CD4-positive, alpha-beta memory T cell (primary cell): ENCODE measurements around the gene GMDS. TPM values are rescaled to one million over a fixed set of nuclear protein-coding genes. Genes with fewer than 3 reads are reported as not detected.

Source experiments
- CTCF ChIA-PET: fragments of 350-600 bp; sonication (Branson Sonifier 250); formaldehyde crosslinking; loops from one replicate; lab custom pipeline; 2021; ENCODE audit warnings: inconsistent platforms; ENCODE audit not compliant: partially characterized antibody; lab: Charles Lee
- POLR2A ChIA-PET: fragments of 350-600 bp; sonication (Branson Sonifier 250); formaldehyde crosslinking; loops from one replicate; lab custom pipeline; 2021; ENCODE audit not compliant: partially characterized antibody; lab: Charles Lee
- DNase-seq, 5 donors: peaks; one replicate each; pipeline versions ENCODE4 v3.0.0 to v3.0.0-alpha.2; 2020 to 2022; ENCODE audit warnings: mixed read lengths in 1 of 5
- H3K27ac ChIP-seq: one replicate; pipeline ENCODE4 v1.7.0; 2013; ENCODE audit warnings: low read depth, low read length
- H3K27me3 ChIP-seq: 2 replicates; pipeline ENCODE4 v1.7.0; 2013; ENCODE audit warnings: mild to moderate bottlenecking, low read length, moderate library complexity; ENCODE audit not compliant: insufficient read depth
- H3K36me3 ChIP-seq: 2 replicates; pipeline ENCODE4 v1.7.0; 2013; ENCODE audit warnings: mild to moderate bottlenecking, low read length, moderate library complexity; ENCODE audit not compliant: insufficient read depth
- H3K4me1 ChIP-seq: 2 replicates; pipeline ENCODE4 v1.7.0; 2013; ENCODE audit warnings: mild to moderate bottlenecking, low read length, moderate library complexity; ENCODE audit not compliant: insufficient read depth
- H3K4me3 ChIP-seq, 2 donors: one replicate each; pipeline ENCODE4 v1.7.0; 2013; ENCODE audit warnings: low read length in 2 of 2, mild to moderate bottlenecking in 1 of 2
- H3K9me3 ChIP-seq, 2 donors: one replicate each; pipeline ENCODE4 v1.7.0; 2013; ENCODE audit warnings: low read length in 2 of 2, control low read depth in 1 of 2; ENCODE audit not compliant: control insufficient read depth in 1 of 2
- H3K27ac Mint-ChIP-seq, 7 donors: one replicate each; pipeline ENCODE4 v1.8.0; 2020 to 2021; ENCODE audit warnings: mixed read lengths in 7 of 7, mild to moderate bottlenecking in 6 of 7, inconsistent platforms in 3 of 7, moderate library complexity in 3 of 7
- H3K27me3 Mint-ChIP-seq, 2 donors: one replicate each; pipeline ENCODE4 v1.8.0; 2020 to 2021; ENCODE audit warnings: mixed read lengths in 2 of 2
- H3K36me3 Mint-ChIP-seq, 2 donors: one replicate each; pipeline ENCODE4 v1.8.0; 2020 to 2021; ENCODE audit warnings: mixed read lengths in 2 of 2, inconsistent platforms in 1 of 2, mild to moderate bottlenecking in 1 of 2
- H3K4me1 Mint-ChIP-seq, 4 donors: one replicate each; pipeline ENCODE4 v1.8.0; 2020 to 2021; ENCODE audit warnings: mixed read lengths in 4 of 4, mild to moderate bottlenecking in 1 of 4
- H3K4me3 Mint-ChIP-seq, 8 donors: one replicate each; pipeline ENCODE4 v1.8.0; 2020 to 2021; ENCODE audit warnings: mixed read lengths in 8 of 8, mild to moderate bottlenecking in 7 of 8, moderate library complexity in 6 of 8, inconsistent platforms in 3 of 8
- H3K9me3 Mint-ChIP-seq, 8 donors: one replicate each; pipeline ENCODE4 v1.8.0; 2020 to 2021; ENCODE audit warnings: mixed read lengths in 8 of 8, mild to moderate bottlenecking in 5 of 8, inconsistent platforms in 3 of 8, moderate library complexity in 1 of 8
- intact Hi-C: fragments of 100-400 bp; cut with micrococcal nuclease; formaldehyde crosslinking; loops from one replicate; pipeline ENCODE4 v1.15.1; 2023
- polyA plus RNA-seq, 2 donors: library from polyadenylated mRNA; unstranded; fragments of 300-500 nt; fragmentation: Illumina TruSeq; gene quantifications; one replicate each; pipeline ENCODE4 v1.2.3, GENCODE V29; 2021
- total RNA-seq, 2 experiments: library from RNA; stranded (reverse); gene quantifications; one replicate each; pipeline ENCODE4 v1.2.3, GENCODE V29; 2021

The GMDS gene
- total and polyA plus RNA-seq, 4 experiments from 2014 or later = 12.1 to 24.0 (median 15.2) TPM

- H3K27me3 ChIP-seq = no peaks in the 10 kb centered on the region
- CTCF ChIA-PET = no interaction called here
- H3K36me3 ChIP-seq = no peaks in the 10 kb centered on the region
- no peaks in the 10 kb centered on the region for H3K9me3 Mint-ChIP-seq
- H3K27me3 Mint-ChIP-seq = no peaks in the 10 kb centered on the region
- POLR2A ChIA-PET = no interaction called here
- no peak overlapping the region for H3K4me3 ChIP-seq
- H3K9me3 ChIP-seq = no peaks in the 10 kb centered on the region
- no peak for DNase-seq
- H3K4me1 ChIP-seq = peaks cover 22% of the 10 kb centered on the region
- H3K4me3 Mint-ChIP-seq = peak overlapping the region in 2 of 8 donors; percentile 29 to 39
- H3K4me1 Mint-ChIP-seq = peaks cover 27 to 51% (median 44%) of the 10 kb centered on the region in 4 donors
- no peaks in the 10 kb centered on the region for H3K36me3 Mint-ChIP-seq
- H3K27ac Mint-ChIP-seq = peak overlapping the region in 3 of 7 donors; percentile 67 to 77 (median 74)
- no peak overlapping the region for H3K27ac ChIP-seq
- intact Hi-C loops = no loop called here
Measured at GRCh38 chr6:1774226-1774915, 471.0 kb downstream of the GMDS start.

GRCh38 chr6:1773700-1774099 is 471.7 kb downstream of the GMDS start:
- peaks cover 27 to 51% (median 44%) of the 10 kb centered on the region in 4 donors for H3K4me1 Mint-ChIP-seq
- H3K9me3 Mint-ChIP-seq = no peaks in the 10 kb centered on the region
- POLR2A ChIA-PET = no interaction called here

GRCh38 chr6:1770968-1771723 is 474.3 kb downstream of the GMDS start:
- Histone ChIP-seq H3K4me1 (peaks cover 27% of the 10 kb centered on the region), H3K4me3 (no peak overlapping the region), H3K36me3 (no peaks in the 10 kb centered on the region), H3K27me3 (no peaks in the 10 kb centered on the region), H3K9me3 (no peaks in the 10 kb centered on the region), H3K27ac (no peak overlapping the region)
- H3K9me3 Mint-ChIP-seq = no peaks in the 10 kb centered on the region
- H3K4me3 Mint-ChIP-seq = peak overlapping the region in 2 of 8 donors; percentile 61 to 69
- intact Hi-C loops = no loop called here
- H3K27me3 Mint-ChIP-seq = no peaks in the 10 kb centered on the region
- peaks cover 30 to 56% (median 49%) of the 10 kb centered on the region in 4 donors for H3K4me1 Mint-ChIP-seq
- ChIA-PET POLR2A (no interaction called here), CTCF (interaction anchor here (1.3 kb wide), 1 partner anchor 864 kb away, joined by 3 read pairs; no protein-coding TSS in a partner anchor)
- DNase-seq = no peak
- H3K36me3 Mint-ChIP-seq = peaks cover 0 to under 1% of the 10 kb centered on the region in 2 donors
- peak overlapping the region in 3 of 7 donors; percentile 49 to 77 (median 57) for H3K27ac Mint-ChIP-seq

More at GRCh38 chr6:1773700-1774099, 471.7 kb downstream of the GMDS start:
- peaks cover 22% of the 10 kb centered on the region for H3K4me1 ChIP-seq
- Mint-ChIP-seq H3K4me3 (peak overlapping the region in 1 of 8 donors; percentile 39), H3K27me3 (no peaks in the 10 kb centered on the region), H3K36me3 (no peaks in the 10 kb centered on the region), H3K27ac (peak overlapping the region in 1 of 7 donors; percentile 67)
- DNase-seq = no peak
- H3K36me3 ChIP-seq = no peaks in the 10 kb centered on the region
- intact Hi-C loops = no loop called here
- H3K27ac ChIP-seq = no peak overlapping the region
- CTCF ChIA-PET = no interaction called here
- H3K27me3 ChIP-seq = no peaks in the 10 kb centered on the region
- H3K9me3 ChIP-seq = no peaks in the 10 kb centered on the region
- H3K4me3 ChIP-seq = no peak overlapping the region

GRCh38 chr6:1770435-1770843 is 475.0 kb downstream of the GMDS start:
- ChIA-PET POLR2A (interaction anchor here (0.5 kb wide), 1 partner anchor 8 kb away, joined by 4 read pairs; no protein-coding TSS in a partner anchor), CTCF (no interaction called here)
- peaks cover 27% of the 10 kb centered on the region for H3K4me1 ChIP-seq

GRCh38 chr6:1767481-1768246 is 477.7 kb downstream of the GMDS start:
- Mint-ChIP-seq H3K4me1 (peaks cover 16 to 33% (median 26%) of the 10 kb centered on the region in 4 donors), H3K9me3 (no peaks in the 10 kb centered on the region), H3K27me3 (no peaks in the 10 kb centered on the region), H3K36me3 (peaks cover 0 to 4% of the 10 kb centered on the region in 2 donors), H3K27ac (no peak overlapping the region), H3K4me3 (no peak overlapping the region)
- Histone ChIP-seq H3K4me1 (peaks cover 12% of the 10 kb centered on the region), H3K27ac (no peak overlapping the region), H3K36me3 (no peaks in the 10 kb centered on the region), H3K9me3 (no peaks in the 10 kb centered on the region), H3K4me3 (no peak overlapping the region), H3K27me3 (no peaks in the 10 kb centered on the region)
- ChIA-PET POLR2A (no interaction called here), CTCF (no interaction called here)
- intact Hi-C loops = no loop called here
- no peak for DNase-seq

More at GRCh38 chr6:1770435-1770843, 475.0 kb downstream of the GMDS start:
- Mint-ChIP-seq H3K27ac (peak overlapping the region in 4 of 7 donors; percentile 18 to 63 (median 50)), H3K27me3 (no peaks in the 10 kb centered on the region), H3K4me3 (peak overlapping the region; percentile 17 to 69 (median 56)), H3K4me1 (peaks cover 30 to 56% (median 49%) of the 10 kb centered on the region in 4 donors), H3K9me3 (no peaks in the 10 kb centered on the region), H3K36me3 (peaks cover 0 to 4% of the 10 kb centered on the region in 2 donors)
- Histone ChIP-seq H3K9me3 (no peaks in the 10 kb centered on the region), H3K27me3 (no peaks in the 10 kb centered on the region), H3K36me3 (no peaks in the 10 kb centered on the region), H3K4me3 (no peak overlapping the region), H3K27ac (no peak overlapping the region)
- intact Hi-C loops = no loop called here
- DNase-seq = peak in 3 of 5 donors; percentile 18 to 24 (median 19)

GRCh38 chr6:1766654-1767053 is 478.8 kb downstream of the GMDS start:
- no peak overlapping the region for H3K27ac ChIP-seq
- Mint-ChIP-seq H3K9me3 (no peaks in the 10 kb centered on the region), H3K27me3 (no peaks in the 10 kb centered on the region), H3K27ac (no peak overlapping the region), H3K36me3 (peaks cover 0 to 4% of the 10 kb centered on the region in 2 donors), H3K4me1 (peaks cover 16 to 25% (median 21%) of the 10 kb centered on the region in 4 donors), H3K4me3 (no peak overlapping the region)
- no peaks in the 10 kb centered on the region for H3K9me3 ChIP-seq
- ChIA-PET POLR2A (no interaction called here), CTCF (no interaction called here)
- no peaks in the 10 kb centered on the region for H3K36me3 ChIP-seq
- no peak overlapping the region for H3K4me3 ChIP-seq
- H3K27me3 ChIP-seq = no peaks in the 10 kb centered on the region
- intact Hi-C loops = no loop called here
- DNase-seq = no peak
- H3K4me1 ChIP-seq = peaks cover 12% of the 10 kb centered on the region
